GM21360 (cell line): ENCODE results near the gene GRIK3.

Experiments used
- ATAC-seq: cut with Tn5 transposase; IDR thresholded peaks from one replicate; pipeline ENCODE4 v1.9.1; 2021; ENCODE audit warnings: mild to moderate bottlenecking, moderate library complexity; ENCODE audit not compliant: unreplicated experiment

GRIK3 gene

GRCh38 chr1:36882536-36883285 lies 151.6 kb downstream of the GRIK3 start:
- no peak for ATAC-seq

- ATAC-seq: no peak
Measured at GRCh38 chr1:36881541-36881940, 152.8 kb downstream of the GRIK3 start.

GRCh38 chr1:36881068-36881405 lies 153.3 kb downstream of the GRIK3 start:
- no peak for ATAC-seq

- ATAC-seq: no peak
Measured at GRCh38 chr1:36880155-36881067, 153.9 kb downstream of the GRIK3 start.

- ATAC-seq: no peak
Measured at GRCh38 chr1:36879613-36880012, 154.7 kb downstream of the GRIK3 start.

GRCh38 chr1:36876990-36877389 lies 157.3 kb downstream of the GRIK3 start:
- no peak for ATAC-seq

DNA sequence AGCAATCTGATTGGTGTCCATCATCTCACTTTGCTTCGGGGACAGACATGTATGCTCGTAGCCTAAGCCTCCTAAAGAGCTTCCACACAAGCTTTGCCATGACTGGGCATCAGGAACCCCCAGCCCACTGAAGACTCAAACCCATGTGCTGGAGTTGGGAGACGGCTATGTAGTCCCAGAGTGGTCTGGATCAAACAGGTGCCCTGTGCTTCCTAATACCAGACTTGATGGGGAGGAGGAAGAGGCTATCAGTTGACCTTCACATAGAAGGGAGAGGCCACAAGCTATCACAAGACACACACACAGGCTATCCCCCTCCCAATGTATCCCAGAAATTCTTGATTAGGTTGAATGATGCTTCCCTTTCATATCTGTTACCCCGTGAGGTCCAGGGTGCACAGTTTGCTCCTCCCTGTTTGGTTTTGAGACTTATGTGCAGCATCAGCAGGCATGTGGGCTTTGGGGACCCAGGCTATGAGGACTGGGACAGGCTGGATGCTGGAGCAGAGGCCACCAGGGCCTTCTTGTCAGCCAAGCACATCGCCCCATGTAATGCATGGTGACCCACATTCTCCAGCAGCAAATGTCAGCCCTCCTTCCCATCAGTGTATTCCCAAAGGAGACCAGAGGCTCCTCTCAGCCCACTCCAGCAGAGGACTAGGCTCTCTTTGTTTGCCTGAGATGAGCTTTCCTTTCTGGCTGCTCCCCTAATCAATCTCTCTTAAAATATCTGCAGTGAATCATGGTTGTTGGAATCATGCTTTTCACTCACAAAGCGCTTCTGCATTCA lies 159.8 kb downstream of the GRIK3 start:
- no peak for ATAC-seq

DNA sequence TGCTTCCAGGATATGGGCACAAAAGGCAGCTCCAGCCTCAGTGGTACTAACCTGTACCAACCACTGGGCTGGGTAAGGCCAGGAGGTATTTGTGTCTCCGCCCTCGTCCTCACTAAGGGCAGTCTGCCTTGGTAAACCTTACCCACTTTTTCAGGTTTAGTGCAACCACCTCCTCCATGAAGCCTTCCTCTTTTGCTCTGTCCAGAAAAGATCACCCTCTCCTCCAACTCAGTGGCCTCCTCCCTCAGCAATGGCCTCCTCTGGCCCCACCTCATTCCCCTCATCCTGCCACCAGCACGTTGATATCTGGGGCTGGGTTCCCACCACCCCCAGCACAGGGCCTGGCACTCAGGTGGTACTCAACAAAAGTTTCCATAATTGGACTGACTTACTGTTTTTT lies 161.5 kb downstream of the GRIK3 start:
- ATAC-seq: no peak

- no peak for ATAC-seq
Measured at GRCh38 chr1:36872126-36872754, 162.1 kb downstream of the GRIK3 start.

GRCh38 chr1:36871146-36871971 lies 163.0 kb downstream of the GRIK3 start:
- no peak for ATAC-seq

- no peak for ATAC-seq
Measured at GRCh38 chr1:36869826-36870225, 164.5 kb downstream of the GRIK3 start.

- ATAC-seq: no peak
Measured at GRCh38 chr1:36869054-36869453, 165.3 kb downstream of the GRIK3 start.

GRCh38 chr1:36867575-36867974 lies 166.7 kb downstream of the GRIK3 start:
- ATAC-seq: no peak

DNA sequence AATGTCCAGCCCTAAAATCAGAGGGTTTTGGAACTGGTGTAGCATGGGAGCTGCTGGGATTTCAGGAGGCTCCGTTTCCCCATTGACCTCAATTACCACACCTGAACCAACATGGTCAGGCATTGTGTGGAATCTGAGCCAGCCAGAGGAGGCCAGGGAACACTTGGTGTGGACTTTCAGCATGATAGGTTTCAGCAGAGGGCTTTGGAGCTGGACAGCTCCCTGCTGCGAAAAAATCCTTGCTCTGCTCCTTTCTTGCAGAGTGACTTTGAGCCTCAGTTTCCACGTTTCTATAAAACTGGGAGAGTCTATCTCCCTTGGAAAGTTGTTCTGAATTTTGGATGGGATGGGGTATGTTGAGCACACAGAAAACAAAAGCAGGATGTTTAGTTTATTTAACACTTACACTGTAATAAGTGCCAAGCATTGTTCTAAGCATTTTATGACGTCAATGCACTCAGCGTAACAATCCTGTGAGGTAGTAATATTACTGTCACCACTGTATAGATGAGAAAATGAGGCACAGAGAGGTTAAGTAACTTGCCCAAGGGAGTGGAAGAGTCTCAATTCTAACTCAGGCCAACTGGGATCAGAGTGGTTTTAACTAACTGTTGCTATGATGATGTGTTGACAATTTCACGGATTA lies 168.0 kb downstream of the GRIK3 start:
- ATAC-seq: no peak

- ATAC-seq: no peak
Measured at GRCh38 chr1:36865602-36865900, 168.8 kb downstream of the GRIK3 start.

GRCh38 chr1:36864823-36865601 lies 169.3 kb downstream of the GRIK3 start:
- no peak for ATAC-seq

DNA sequence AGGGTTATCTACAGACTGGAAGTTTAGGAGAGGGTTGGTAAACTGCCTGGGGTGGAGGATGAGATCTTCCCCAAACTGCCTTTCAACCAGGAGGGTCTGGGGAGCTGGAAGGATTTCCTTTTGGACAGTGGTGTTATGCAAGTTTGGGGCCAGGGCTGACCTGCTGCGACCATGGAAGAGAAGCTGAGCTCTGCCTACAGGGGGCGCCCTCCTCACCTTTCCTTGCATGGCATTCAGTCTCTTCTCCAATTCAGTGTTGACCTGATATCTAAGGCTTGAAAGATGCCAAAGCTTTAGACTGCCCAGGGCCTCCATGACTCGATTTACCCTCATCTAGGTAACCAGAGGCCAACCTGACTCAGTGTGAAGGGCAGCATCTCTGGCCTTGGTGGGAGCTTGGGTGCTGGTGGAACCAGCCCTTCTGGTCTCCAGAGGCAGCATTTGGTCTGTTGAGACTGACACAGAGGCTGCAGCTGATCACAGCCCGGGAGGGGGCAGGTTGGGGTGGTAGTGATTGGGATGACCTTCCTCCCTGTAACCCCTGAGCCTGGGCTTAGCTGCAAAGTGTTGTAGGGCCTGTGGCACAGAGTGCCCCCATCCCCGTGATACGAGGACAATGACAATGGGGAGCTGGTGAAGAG lies 170.0 kb downstream of the GRIK3 start:
- no peak for ATAC-seq

- ATAC-seq: no peak
Measured at GRCh38 chr1:36863500-36863899, 170.8 kb downstream of the GRIK3 start.

DNA sequence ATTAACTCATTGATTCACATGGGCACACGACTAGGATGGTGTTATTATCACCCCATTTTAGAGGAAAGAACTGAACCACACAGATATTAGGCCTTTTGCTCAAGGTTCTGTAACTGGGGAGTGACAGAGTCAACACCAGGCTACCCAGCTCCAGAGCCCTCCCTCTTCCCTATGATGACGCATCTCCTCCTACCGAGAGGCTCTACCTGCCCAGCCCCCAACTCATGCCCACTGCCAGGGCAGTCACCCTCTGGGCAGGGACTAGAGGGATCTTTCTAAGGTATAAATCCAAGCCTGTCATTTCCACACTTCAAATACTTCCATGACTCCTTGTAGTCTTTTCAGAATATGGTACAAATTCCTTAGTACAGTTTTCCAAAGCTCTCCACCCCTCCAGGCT lies 171.3 kb downstream of the GRIK3 start:
- ATAC-seq: no peak
